Renal cortical epithelial cell (primary cell): ENCODE measurements around the gene DYDC1. TPM values are rescaled to one million over a fixed set of nuclear protein-coding genes. Genes with fewer than 3 reads are reported as not detected.
"Not testable (repeated sequence)": the region's sequence is repeated elsewhere in the genome, so short reads cannot be mapped to it uniquely, and the experiment has no call there.

Experiments
- DNase-seq: peaks from one replicate; pipeline ENCODE4 v3.0.0-alpha.2; 2011; ENCODE audit warnings: low read depth
- total RNA-seq: library from RNA; depleted of rRNA; stranded (reverse); fragments of >200 nt; gene quantifications from 2 replicates; pipeline ENCODE4 v1.2.3, GENCODE V29; 2014

The DYDC1 gene
- total RNA-seq: not detected in 2 replicates

DNA sequence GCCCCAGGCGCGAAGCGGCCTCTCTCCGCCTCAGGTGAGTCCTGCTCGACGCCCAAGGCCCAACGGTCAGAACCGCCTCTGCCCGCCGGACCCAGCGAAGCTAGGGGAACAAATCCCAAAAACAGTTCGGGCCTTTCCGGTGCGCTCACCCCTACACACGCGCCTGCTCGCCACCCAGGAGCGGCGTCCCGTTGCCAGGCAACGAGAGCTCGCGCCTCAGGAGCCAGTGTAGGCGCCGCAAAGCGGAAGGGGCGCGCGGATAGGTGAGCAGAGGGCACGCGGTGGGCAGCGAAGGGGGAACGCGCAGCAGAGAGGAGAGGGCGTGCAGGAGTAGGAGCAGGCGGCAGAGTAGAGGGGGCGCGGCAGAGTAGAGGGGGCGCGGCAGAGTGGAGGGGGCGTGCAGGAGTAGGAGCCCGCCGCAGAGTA is at the start of gene DYDC1, which contains the start of gene DYDC2:
Gene DYDC1 (minus strand): TSS at position 193 of the 426 bp plus-strand sequence. CDS start 4,154 bp downstream, outside the sequence.
Gene DYDC2 (plus strand): TSS at position 219 of the 426 bp plus-strand sequence. CDS start 5,663 bp downstream, outside the sequence.
- no peak for DNase-seq

DNA sequence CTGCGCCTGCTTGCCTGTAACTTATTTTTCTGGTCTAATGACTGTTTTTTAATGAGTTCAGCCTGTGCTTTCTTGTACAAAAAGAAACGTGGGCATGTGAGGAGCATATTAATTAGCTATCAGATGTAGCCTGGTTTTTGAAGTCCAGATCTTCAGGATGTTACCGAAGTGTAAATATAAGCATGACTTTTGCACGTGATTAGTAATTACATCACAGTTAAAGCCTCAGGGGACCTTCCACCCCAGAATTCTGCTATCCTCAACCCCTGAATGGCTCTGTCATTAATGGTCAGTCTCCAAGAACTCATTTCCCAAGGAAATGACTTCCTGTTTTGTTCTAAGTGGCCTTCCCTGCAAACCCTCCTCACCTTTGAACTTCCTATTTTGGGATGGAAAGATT is 49.6 kb upstream of the DYDC1 start:
- no peak for DNase-seq

DNA sequence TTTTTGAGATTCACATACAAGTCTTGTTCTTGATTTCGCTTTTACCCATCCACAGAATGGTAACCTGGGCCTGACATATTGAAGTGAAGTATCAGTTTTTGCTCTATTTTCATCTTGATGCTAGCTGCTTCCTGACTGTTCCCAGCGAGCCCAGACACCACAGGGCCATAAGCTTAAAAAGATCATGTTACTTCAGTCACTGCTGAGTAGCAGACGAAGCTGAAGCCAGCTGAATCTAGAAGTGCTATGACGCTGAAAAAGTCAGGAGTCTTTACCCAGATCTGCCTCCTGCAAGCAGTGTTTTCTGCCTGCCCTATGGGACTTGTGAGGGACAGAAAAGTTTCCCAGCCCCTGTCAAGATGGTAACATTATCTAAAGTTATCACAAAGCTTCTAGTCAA is 49.1 kb upstream of the DYDC1 start:
- DNase-seq: no peak

DNA sequence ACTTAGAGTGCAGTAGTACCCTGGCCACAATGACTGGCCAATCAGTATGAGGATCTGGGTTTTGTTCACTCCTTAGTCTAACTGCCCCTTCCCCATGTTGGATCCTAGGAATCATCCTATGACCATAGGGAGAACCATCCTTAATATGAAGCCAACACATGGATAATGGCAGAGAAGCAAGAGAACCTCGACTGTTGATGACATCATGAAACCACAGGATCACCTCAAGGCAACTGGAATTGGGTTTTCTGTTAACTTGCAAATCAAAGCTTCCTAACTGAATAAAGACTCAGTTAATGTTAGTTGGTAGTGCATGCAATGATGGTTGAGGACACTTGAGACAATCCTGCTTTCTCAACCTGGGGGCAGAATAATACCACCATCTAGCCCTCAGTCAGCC is 48.5 kb upstream of the DYDC1 start:
- DNase-seq: no peak

DNA sequence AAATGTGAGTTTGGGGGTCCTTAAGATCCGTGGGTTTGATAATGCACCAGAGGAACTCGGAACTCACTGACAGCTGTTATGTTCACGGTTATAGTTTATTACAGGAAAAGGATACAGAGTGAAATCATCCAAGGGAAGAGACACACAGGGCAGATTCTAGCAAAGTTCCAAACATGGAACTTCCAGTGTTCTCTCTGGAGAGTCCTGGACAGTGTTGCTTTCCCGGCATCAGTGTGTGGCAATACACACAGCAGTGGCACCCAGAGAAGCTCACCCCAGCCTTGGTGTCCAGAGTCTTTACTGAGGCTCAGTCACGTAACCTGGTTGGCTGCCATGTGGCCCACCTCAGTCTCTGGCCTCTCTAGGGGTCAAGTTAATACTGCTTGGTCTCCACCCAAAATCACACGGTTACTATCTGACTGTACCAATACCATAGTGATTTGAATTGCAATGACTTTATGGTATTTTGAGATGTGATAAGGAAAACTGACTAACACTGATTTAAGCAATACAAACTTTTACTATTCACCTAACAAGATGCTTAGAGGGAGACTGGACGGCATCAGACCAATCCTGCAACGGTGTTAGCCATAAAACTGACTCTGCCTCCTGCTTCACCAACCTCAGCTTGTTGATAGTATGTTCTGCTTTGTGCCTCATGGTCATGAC is 43.7 kb upstream of the DYDC1 start:
- no peak for DNase-seq

DNA sequence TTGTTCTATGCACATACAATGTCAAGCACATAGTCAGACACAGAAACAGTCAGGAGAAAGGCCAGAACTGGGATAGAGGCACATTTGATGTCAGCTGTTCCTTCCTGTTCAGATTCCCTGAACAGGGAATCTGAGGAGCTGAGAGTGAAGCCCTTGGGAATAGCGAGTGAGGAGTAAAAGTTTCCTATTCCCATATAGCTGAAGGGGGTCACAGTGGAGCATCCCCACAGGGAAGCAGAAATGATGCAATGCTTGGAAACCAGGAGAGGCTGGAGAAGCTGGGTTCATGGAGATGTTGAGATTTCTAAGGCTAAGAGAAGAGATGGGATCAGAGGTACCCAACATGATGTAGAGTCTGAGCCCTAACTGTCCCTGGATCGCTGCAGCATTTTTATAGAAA is 40.5 kb upstream of the DYDC1 start:
- no peak for DNase-seq

DNA sequence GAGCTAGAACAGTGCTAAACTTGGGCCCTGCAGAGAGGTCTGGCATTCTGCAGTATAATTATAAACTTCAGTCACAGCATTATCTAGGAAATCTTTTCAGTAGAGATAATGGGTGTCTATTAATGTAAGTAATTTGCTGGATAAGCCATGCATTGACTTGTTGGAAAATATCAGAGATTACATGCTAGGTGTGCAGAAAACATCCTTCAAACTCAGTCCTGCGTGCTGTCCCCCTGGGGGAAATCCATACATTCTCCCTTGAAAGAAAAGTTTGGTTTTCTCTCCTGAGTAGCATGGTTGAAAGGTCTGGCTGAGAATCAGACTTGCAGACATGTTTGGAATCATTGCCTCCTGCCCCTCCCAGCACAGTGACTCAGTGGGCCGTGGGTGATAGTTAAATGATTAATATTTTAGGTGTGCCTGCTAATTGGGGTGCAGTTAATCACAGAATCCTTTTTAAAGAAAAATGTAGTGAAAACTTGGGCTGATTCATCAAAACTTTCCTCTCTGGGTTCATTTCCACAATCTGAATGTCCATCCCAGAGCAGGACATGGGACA is 37.9 kb upstream of the DYDC1 start:
- DNase-seq: no peak

DNA sequence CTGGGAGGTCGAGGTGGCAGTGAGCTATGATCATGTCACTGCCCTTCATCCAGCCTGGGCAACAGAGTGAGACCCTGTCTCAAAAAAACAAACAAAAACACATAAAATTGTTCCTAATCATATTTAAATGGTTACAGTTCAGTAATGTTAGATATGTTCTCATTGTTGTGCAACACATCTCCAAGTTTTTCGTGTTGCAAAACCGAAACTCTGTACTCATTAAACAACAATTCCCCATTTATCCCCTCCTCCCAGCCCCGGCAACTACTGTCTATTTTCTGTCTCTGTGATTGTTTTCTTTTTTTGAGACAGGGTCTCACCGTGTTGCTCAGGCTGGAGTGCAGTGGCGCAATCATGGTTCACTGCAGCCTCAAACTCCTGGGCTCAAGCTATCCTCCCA is 35.7 kb upstream of the DYDC1 start:
- no peak for DNase-seq

DNA sequence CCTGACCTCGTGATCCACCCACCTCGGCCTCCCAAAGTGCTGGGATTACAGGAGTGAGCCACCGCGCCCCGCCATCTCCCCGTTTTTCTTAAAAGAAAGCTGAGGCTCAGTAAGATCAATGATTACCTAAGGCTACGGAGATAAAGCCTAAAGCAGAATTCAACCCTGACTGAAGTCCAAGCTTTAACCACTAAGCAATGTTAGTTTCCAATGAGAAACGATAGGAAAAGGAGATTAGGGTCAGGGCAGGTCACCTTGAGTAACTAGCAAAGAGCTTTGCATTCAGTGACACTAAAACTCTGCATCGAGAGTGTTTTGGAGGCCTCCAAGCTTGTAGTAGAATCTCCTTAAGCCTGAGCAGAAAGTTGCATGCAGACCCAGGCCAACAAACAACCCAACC is 34.2 kb upstream of the DYDC1 start:
- DNase-seq: no peak

DNA sequence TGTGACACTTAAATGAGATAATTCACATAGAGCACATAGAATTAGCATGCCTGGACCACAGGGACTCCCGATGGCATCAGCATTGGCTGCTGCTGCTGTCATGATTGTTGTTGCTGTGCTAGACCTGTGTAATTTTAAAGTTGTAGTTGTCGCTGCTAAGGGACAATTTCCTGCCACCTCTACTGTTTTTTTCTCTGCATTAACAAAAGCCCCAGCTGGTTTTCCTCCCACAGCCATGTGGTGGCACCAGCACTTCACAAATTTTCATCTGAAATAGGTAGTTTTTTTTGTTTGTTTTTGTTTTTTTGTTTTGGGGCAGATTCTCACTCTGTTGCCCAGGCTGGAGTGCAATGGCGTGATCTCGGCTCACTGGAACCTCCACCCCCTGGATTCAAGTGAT is 26.4 kb upstream of the DYDC1 start:
- peak; percentile 49 for DNase-seq

DNA sequence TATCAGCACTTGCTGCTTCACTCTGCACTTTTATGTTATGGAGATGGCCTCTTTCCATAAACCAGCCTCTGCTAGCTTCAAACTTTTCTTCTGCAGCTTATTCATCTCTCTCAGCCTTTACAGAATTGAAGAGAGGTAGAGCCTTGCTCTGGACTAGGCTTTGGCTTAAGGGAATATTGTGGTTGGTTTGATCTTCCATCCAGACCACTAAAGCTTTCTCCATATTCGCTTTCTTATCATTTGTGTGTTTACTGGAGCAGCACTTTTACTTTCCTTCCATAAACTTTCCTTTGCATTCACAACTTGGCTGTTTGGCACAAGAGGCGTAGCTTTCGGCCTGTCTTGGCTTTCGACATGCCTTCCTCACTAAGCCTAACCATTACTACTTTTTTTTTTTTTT is 23.6 kb upstream of the DYDC1 start:
- no peak for DNase-seq

DNA sequence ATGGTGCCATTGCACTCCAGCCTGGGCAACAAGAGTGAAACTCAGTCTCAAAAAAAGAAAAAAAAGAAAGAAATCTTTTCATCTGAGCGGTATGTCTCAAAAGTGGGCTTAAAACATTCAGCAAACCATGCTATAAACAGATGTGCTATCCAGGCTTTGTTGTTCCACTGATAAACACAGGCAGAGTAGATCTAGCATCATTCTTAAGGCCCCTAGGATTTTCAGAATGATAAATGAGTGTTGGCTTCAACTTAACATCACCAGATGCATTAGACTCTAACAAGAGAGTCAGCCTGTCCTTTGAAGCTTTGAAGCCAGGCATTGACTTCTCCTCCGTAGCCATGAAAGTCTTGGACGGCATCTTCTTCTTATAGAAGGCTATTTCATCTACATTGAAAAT is 23.1 kb upstream of the DYDC1 start:
- DNase-seq: no peak

DNA sequence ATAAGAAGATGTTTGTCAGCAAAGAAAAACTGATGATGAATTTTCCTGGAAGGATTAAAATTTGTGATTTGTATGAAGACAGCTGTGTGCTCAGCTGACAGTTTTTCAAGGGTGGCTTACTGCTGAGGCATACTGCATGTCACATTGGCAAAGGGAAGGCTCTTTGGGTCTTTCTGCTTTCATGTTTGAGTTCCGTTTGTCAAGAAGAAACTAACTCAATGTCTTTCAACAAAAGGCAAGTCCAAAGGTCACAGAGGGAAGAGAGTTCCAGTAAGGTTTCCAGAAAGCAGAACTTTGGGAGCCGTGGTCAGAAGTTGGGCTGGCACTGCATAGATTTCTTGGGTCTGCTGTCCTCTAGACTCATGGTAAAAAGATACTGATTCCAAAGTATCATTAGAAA is 16.9 kb upstream of the DYDC1 start:
- no peak for DNase-seq

DNA sequence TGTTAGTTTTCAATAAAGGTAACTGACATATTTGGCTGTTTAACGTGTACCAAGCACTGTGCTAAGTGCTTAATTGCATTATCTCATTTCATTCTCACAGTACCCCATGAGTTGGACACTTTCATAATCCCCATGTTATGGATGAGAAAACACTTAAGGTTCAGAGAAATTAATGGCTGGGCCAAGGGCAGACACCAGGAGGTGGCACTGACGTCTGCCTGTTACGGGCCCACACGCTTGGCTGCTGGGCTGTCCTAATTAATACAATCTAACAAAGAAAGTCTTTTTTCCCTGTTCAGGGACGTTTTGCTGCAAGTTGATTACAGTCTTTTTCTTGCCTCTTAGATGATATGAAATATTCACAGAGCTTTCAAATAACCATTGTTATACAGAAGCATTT is 16.1 kb upstream of the DYDC1 start:
- no peak for DNase-seq

DNA sequence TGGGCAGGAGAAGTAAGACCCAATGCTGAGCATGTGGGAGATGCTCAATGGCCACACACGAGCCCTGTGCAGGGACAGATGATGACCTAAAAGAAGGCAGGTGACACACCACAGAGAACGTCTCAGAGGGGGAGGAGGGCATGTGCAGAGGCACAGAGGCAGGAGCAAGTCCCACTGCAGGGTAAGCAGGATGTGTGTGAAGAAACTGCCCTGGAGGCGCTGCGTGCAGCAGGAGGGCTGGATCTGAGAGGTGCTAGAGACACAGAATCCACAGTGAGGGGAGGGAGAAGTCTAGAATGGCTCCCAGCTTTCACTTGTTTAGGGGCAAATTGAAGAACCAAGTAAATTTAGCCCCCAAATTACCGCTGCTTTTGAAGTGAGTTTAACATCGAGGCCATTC is 14.9 kb upstream of the DYDC1 start:
- no peak for DNase-seq

DNA sequence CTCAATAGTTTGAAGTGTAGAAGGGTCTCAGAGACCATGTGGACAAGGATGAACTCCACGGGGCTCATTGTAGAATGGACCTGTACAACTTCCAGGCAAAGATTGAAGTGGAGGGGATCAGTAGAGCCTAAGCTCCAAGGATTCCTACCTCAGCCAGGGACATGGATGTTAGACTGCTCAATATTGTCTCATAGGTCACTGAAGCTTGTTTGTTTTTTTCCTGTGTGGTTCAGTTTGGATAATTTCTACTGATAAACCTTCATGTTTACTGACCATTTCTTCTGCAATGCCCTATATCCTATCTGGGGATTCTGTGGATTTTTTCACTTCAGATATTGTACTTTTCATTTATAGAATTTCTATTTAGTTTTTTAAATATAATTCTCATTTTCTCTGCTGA is 9.0 kb upstream of the DYDC1 start:
- DNase-seq: no peak

DNA sequence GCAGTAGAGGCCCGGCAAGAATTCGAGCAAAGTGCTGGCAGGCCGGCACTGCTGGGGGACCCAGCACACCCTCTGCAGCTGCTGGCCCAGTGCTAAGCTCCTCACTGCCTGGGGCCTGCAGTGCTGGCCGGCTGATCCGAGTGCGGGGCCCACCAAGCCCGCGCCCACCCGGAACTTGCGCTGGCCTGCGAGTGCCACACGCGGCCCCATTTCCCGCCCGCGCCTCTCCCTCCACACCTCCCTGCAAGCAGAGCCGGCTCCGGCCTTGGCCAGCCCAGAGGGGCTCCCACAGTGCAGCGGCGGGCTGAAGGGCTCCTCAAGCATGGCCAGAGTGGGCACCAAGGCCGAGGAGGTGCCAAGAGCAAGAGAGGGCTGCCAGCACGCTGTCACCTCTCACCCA is 3.1 kb upstream of the DYDC1 start:
- no peak for DNase-seq

DNA sequence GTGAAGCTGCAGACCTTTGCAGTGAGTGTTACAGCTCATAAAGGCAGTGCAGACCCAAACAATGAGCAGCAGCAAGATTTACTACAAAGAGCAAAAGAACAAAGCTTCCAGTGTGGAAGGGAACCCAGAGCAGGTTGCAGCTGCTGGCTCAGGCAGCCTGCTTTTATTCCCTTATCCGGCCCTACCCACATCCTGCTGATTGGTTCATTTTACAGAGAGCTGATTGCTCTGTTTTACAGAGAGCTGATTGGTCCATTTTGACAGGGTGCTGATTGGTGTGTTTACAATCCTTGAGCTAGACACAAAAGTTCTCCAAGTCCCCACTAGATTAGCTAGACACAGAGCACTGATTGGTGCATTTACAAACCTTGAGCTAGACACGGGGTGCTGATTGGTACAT is 2.4 kb upstream of the DYDC1 start:
- DNase-seq: not testable (repeated sequence)

DNA sequence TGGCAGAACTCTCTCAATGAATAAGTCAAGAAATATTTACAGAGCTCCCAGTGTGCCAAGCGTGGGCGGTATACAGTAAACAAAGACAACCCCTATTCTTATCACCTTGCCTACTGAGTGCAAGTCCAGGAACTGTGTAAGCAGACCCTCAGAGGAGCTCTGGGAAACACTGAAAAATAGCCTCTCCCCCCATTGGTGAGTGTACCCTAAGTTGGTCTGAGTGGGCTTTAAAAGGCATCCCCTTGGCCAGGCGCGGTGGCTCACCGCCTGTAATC is 1.2 kb upstream of the DYDC1 start:
- DNase-seq: no peak

DNA sequence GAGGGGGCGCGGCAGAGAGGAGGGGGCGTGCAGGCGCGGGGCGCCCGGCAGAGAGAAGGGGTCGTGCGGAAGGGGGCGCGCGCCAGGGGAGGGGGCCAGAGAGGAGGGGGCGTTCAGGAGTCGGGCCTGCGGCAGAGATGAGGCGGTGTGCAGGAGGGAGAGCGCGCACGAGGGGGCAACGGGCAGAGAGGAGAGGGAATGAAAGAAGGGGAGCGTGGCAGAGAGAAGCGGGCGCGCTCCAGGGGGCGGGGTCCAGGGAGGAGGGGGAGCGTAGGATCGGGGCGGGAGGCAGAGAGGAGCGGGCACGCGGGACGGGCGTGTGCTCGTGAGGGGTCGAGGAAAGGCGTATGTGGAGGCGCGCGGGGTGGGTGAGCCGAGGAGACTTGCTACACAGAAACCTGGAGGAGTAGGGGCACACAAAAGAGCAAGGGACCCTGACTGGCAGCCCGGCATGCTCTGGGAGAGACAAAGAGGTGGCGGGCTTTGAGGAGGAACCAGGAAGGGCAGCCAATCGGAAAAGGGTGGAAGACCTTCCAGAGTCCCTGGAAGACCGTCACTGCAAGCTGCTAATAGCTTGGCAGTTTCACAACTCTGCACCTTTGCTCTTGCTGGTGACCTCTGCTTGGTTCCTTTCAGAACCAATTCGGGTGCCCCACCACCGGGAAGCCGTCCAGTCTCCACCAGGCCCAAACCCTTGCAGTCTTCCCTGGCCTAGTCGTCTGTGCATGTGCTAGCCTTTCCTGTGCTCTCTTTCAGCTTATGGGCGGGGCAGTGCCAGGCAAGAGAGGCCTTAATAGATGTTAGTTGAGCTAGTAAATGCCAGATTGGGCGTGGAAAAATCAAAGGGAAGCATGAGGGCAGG is 665 bp upstream of the DYDC1 start:
- peak; percentile 21 for DNase-seq

DNA sequence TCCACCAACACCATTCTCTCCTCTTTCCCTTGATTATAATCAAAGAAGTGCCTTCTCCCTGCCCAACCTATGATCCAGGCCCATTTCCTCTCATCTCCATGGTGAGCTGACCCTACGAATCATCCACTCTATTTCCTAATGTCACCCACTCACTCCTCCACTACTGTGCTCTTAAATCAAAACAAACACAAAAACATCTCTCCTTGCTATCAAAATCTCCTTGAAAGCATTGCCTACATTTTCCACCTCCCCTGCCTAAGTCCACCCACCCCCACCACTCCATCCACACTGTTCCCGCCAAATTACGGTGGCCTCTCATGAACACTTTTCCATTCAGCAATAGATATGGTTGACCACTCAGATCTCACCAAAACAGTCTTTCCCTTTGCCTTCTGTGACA is 5.3 kb downstream of the DYDC1 start:
- peak; percentile 6 for DNase-seq

DNA sequence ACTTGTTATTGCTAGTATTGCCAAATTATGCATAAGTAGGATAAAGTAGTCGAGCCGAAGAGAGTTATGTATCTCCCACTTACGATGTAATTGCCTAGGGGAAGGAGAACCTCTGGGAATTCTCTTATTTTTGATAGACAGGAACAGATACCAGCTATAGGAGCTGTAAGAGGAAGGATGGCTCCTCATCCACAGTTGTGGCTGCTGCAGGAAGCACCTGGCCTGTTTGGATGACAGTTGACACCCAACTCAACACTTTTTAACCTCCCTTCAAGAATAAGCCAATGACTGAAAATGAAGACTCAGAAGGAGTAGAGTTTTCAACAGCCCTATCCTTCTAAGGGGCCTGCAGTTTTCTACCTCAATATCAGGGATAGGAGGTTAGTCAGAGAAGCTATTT is 6.3 kb downstream of the DYDC1 start:
- no peak for DNase-seq

DNA sequence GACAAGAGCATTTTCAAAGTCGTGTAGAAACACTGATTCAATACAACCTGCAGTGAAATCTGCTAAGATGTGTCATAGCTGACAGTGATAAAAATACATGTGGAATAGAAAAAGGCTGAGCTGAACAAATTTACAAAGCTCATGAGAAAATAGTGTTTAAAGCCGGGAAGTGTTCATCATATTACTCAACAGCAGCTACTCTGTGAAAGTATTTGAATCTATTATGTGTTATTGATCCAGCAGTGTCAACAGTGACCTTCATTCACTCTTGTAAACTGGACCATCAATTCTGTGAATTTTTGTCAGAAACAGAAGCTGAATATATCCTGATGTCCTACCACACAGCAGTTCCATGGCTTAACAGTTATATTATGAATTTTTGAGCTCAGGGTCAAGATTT is 11.6 kb downstream of the DYDC1 start:
- DNase-seq: no peak
